Measurements from ENCODE around the gene PPME1.

- TF ChIP-seq POLR2AphosphoS5 (IDR thresholded peaks at IDR 0.05; ENCODE audit: low read depth, low read length) (no peak), POLR2A (IDR thresholded peaks at IDR 0.05; ENCODE audit: low read depth, low read length) (no peak)
Measured at GRCh38 chr11:74272276-74272675, 101.2 kb downstream of the PPME1 start.
